Heart left ventricle (tissue), 13 donors: Measurements from ENCODE around the gene NDUFB11.

Source experiments
- CTCF ChIP-seq, 12 donors: fragments of 200-600 bp; sonication (generic) in 4 of 12; IDR thresholded peaks; one replicate each; pipeline versions ENCODE4 v1.5.0 to v1.8.0; 2018 to 2022; ENCODE audit warnings: antibody characterized with exemption in 12 of 12, mild to moderate bottlenecking in 5 of 12
- POLR2A ChIP-seq, 2 donors: fragments of 450-650 bp; IDR thresholded peaks; one replicate each; pipeline ENCODE4 v1.6.1; 2017; ENCODE audit warnings: antibody characterized with exemption in 2 of 2, mild to moderate bottlenecking in 2 of 2, moderate library complexity in 2 of 2
- donor health status: ischemic (EF 13 %, LVEDD 7.1; RV severe dilation, severe dysfunction).
- donor health status: DM: no; HTN: yes; CAD: no.
- donor health status: DM: no; HTN: no; CAD: no.
- donor health status: ischemic (EF 25% LVEDD 6.9; RV normal size, moderate dysfunction).
- donor health status: ischemic (EF 25% LVEDD 5.7; RV mildly dilated, moderate dysfunction).
- donor health status: ischemic (EF 35%, LVEDD 5.7; RV mildly dilated, moderate dysfunction).
- donor health status: nonischemic (EF 11% LVEDD 7.7; RV severe dilation, severe dysfunction).
- donor health status: DM: yes; HTN: yes; CAD: no.
- donor health status: PGD.
- donor health status: ischemic (EF 29% LVEDD 5.4; RV normal size, mild dysfunction).
- donor health status: nonischemic (EF 23%, LVEDD 6.1; RV moderate dilation, normal function).

DNA sequence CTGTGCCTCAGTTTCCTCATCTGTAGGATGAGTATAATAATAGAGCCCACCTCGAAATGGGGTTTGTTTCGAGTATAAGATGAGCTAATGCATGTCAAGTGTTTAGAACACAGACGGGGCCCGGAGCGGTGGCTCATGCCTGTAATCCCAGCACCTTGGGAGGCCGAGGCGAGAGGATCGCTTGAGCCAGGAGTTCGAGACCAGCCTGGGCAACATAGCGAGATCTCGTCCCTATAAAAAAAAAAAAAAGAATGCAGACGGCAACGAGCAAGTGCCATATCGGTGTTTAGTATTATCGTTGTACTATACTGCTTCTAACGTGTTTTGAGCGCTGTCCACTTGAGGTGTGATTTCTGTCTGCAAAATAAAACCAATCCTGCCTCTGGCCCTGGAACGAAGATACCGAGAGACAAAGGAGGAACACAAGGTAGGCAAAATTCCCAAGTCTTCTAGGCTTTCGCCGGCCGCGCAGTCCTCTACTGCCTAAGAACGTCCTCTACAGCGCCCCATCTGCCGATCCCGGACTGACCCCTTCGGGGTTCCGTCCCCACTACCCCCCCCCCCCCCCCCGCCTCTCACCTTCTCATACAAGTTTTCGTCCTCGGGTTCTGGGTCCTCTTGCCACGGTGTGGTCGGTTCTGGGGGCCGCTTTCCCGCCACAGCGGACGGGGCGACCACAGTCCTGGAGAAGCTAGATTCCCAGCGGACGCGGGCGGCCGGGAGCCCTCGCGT, 442 bp downstream of the NDUFB11 start:
- no peak for TF ChIP-seq POLR2A (IDR thresholded peaks at IDR 0.05)
- TF ChIP-seq CTCF (IDR thresholded peaks at IDR 0.05), result no peak
